ENCODE measurements around the gene MYH7. TPM values are rescaled to one million over a fixed set of nuclear protein-coding genes. Genes with fewer than 3 reads are reported as not detected.
"Not testable (repeated sequence)": the region's sequence is repeated elsewhere in the genome, so short reads cannot be mapped to it uniquely, and the experiment has no call there.

MYH7 gene
- total and polyA plus RNA-seq, 2 donors from 2014 or later = 0.06 to 1.6 TPM

DNA sequence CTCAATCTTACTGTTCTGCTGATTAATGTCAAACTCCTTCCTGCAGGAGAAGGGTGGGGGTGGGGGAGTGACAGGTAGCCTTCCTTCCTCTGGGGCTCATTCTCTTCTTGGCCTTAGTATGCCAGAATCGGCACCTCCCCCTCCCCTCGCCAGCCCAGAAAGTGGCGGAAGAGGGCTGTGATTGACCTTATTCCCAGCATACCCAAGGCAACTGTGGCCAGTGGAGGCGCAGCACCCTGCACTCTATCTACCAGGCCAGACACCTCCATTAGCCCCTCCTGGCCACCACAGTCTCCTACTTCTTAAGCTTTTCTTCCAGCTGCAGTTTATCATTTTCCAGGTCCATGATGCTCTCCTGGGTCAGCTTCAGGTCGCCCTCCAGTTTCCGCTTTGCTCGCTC, 42.8 kb downstream of the MYH7 start:
- Histone ChIP-seq H3K27ac (ENCODE audit: low read depth in 2 of 2, low read length in 2 of 2) (no peak overlapping the region), H3K9me3 (ENCODE audit: control insufficient read depth in 2 of 3, insufficient read depth in 1 of 3, low read length in 3 of 3) (no peaks in the 10 kb centered on the region), H3K4me3 (ENCODE audit: low read length in 3 of 3) (no peak overlapping the region), H3K27me3 (ENCODE audit: control insufficient read depth, insufficient read depth, low read length) (no peaks in the 10 kb centered on the region), H3K36me3 (ENCODE audit: control insufficient read depth in 2 of 3, insufficient read depth in 3 of 3, low read length in 3 of 3) (no peaks in the 10 kb centered on the region), H3K9ac (ENCODE audit: low read length in 3 of 3) (no peak overlapping the region), H3K4me1 (ENCODE audit: control insufficient read depth in 2 of 3, insufficient read depth in 2 of 3, low read depth in 1 of 3, low read length in 3 of 3) (no peaks in the 10 kb centered on the region)
- FAIRE-seq (no peak), DNase-seq (no peak)
- intact Hi-C loops (cut with DNase I) = no loop called here
- TF ChIP-seq, protein P1, sequence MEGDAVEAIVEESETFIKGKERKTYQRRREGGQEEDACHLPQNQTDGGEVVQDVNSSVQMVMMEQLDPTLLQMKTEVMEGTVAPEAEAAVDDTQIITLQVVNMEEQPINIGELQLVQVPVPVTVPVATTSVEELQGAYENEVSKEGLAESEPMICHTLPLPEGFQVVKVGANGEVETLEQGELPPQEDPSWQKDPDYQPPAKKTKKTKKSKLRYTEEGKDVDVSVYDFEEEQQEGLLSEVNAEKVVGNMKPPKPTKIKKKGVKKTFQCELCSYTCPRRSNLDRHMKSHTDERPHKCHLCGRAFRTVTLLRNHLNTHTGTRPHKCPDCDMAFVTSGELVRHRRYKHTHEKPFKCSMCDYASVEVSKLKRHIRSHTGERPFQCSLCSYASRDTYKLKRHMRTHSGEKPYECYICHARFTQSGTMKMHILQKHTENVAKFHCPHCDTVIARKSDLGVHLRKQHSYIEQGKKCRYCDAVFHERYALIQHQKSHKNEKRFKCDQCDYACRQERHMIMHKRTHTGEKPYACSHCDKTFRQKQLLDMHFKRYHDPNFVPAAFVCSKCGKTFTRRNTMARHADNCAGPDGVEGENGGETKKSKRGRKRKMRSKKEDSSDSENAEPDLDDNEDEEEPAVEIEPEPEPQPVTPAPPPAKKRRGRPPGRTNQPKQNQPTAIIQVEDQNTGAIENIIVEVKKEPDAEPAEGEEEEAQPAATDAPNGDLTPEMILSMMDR (IDR thresholded peaks at IDR 0.05; ENCODE audit: borderline replicate concordance, extremely low read depth, insufficient read depth) = no peak

DNA sequence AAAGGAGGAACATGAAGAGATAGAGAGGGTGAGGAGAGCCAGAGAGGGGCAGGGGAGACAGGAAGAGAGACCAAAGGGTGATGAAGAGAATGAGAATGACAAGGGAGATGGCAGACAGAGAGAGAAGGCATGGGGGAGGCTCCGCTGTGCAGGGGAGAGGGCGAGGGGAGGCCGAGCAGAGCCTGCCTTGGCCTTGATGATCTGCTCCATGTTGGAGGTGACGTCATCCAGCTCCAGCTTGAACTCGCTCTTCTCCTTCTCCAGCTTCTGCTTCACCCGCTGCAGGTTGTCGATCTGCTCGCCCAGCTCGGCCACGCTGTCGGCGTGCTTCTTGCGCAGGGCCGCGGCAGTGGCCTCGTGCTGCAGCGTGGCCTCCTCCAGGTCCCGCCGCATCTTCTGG, 45.6 kb downstream of the MYH7 start:
- H3K4me3 ChIP-seq (ENCODE audit: low read length in 3 of 3); H3K27ac ChIP-seq (ENCODE audit: low read depth in 2 of 2, low read length in 2 of 2); H3K9ac ChIP-seq (ENCODE audit: low read length in 3 of 3); DNase-seq; H3K27me3 ChIP-seq (ENCODE audit: control insufficient read depth, insufficient read depth, low read length); H3K36me3 ChIP-seq (ENCODE audit: control insufficient read depth in 2 of 3, insufficient read depth in 3 of 3, low read length in 3 of 3); H3K9me3 ChIP-seq (ENCODE audit: control insufficient read depth in 2 of 3, insufficient read depth in 1 of 3, low read length in 3 of 3); intact Hi-C loops (cut with DNase I); FAIRE-seq; H3K4me1 ChIP-seq (ENCODE audit: control insufficient read depth in 2 of 3, insufficient read depth in 2 of 3, low read depth in 1 of 3, low read length in 3 of 3): not testable (repeated sequence)

DNA sequence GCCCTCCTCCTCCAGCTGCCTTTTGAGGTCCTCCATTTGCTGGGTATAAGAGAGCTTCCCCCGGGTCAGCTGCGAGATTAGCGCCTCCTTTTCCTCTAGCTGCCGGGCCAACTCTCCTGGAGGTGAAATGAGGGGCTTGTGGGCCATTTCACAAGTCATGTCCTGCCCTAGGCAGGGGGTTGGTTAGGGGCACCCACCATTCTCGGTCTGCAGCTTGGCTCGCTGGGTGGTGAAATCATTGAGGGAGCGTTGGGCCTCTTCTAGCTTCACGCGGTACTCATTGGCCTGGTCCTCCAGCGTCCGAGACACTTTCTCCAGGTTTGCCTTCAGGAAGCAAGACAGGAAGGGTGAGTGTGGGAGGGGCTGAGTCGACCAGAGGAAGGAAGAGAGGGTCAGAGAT, 46.1 kb downstream of the MYH7 start:
- DNase-seq (no peak), FAIRE-seq (no peak)
- Histone ChIP-seq H3K4me3 (ENCODE audit: low read length in 3 of 3) (no peak overlapping the region), H3K9ac (ENCODE audit: low read length in 3 of 3) (no peak overlapping the region), H3K27me3 (ENCODE audit: control insufficient read depth, insufficient read depth, low read length) (no peaks in the 10 kb centered on the region), H3K9me3 (ENCODE audit: control insufficient read depth in 2 of 3, insufficient read depth in 1 of 3, low read length in 3 of 3) (no peaks in the 10 kb centered on the region), H3K4me1 (ENCODE audit: control insufficient read depth in 2 of 3, insufficient read depth in 2 of 3, low read depth in 1 of 3, low read length in 3 of 3) (no peaks in the 10 kb centered on the region), H3K36me3 (ENCODE audit: control insufficient read depth in 2 of 3, insufficient read depth in 3 of 3, low read length in 3 of 3) (no peaks in the 10 kb centered on the region), H3K27ac (ENCODE audit: low read depth in 2 of 2, low read length in 2 of 2) (no peak overlapping the region)
- TF ChIP-seq, protein P1 (IDR thresholded peaks at IDR 0.05; ENCODE audit: borderline replicate concordance, extremely low read depth, insufficient read depth) = no peak
- intact Hi-C loops (cut with DNase I) = no loop called here

DNA sequence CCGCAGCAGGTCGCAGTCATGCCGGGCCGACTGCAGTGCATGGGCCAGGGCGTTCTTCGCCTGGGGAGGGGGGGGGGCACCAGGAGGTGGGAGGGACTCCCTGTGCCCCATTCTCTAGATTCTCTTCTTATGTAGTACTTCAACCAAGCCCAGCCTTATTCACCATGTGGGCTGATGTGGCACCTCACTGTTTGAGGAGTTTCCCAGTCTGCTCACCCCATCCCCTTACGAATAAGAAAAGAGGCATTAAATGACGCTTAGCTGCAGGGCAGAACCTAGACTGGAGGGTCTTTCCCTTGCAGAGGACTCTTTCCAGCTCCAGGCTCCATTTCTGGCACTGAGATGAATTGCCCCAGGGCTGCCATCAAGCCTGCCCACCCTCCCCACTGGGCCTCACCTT, 46.5 kb downstream of the MYH7 start:
- FAIRE-seq (no peak), DNase-seq (no peak)
- H3K9ac ChIP-seq (ENCODE audit: low read length in 3 of 3) = no peak overlapping the region
- H3K27me3 ChIP-seq (ENCODE audit: control insufficient read depth, insufficient read depth, low read length) = no peaks in the 10 kb centered on the region
- H3K9me3 ChIP-seq (ENCODE audit: control insufficient read depth in 2 of 3, insufficient read depth in 1 of 3, low read length in 3 of 3) = no peaks in the 10 kb centered on the region
- no peak overlapping the region for H3K4me3 ChIP-seq (ENCODE audit: low read length in 3 of 3)
- intact Hi-C loops (cut with DNase I) = no loop called here
- no peak overlapping the region for H3K27ac ChIP-seq (ENCODE audit: low read depth in 2 of 2, low read length in 2 of 2)
- TF ChIP-seq, protein P1 (IDR thresholded peaks at IDR 0.05; ENCODE audit: borderline replicate concordance, extremely low read depth, insufficient read depth) = no peak
- H3K4me1 ChIP-seq (ENCODE audit: control insufficient read depth in 2 of 3, insufficient read depth in 2 of 3, low read depth in 1 of 3, low read length in 3 of 3) = no peaks in the 10 kb centered on the region
- no peaks in the 10 kb centered on the region for H3K36me3 ChIP-seq (ENCODE audit: control insufficient read depth in 2 of 3, insufficient read depth in 3 of 3, low read length in 3 of 3)

All from kidney (tissue), 14 donors.